CD4-positive, alpha-beta T cell (primary cell): Measurements from ENCODE around the gene POLE3. TPM values are rescaled to one million over a fixed set of nuclear protein-coding genes. Genes with fewer than 3 reads are reported as not detected.

Experiments used
- ATAC-seq: fragments of 200-7000 bp; cut with Tn5 transposase; one replicate; pipeline ENCODE4 v1.10.0; 2022; ENCODE audit warnings: mild to moderate bottlenecking; ENCODE audit not compliant: poor library complexity
- CTCF ChIA-PET: fragments of 350-600 bp; sonication (Branson Sonifier 250); formaldehyde crosslinking; loops from one replicate; lab custom pipeline; 2021; ENCODE audit warnings: antibody characterized with exemption, inconsistent platforms; lab: Charles Lee
- POLR2A ChIA-PET: fragments of 350-600 bp; sonication (Branson Sonifier 250); formaldehyde crosslinking; loops from one replicate; lab custom pipeline; 2021; ENCODE audit warnings: antibody characterized with exemption, inconsistent platforms; lab: Charles Lee
- DNase-seq, 14 experiments: peaks; one replicate each; pipeline ENCODE4 v3.0.0-alpha.2; 2013 to 2020; ENCODE audit warnings: mixed read lengths in 2 of 14
- H3K27ac ChIP-seq, 2 donors: one replicate each; pipeline versions ENCODE4 v1.5.1 to v1.7.0; 2013; ENCODE audit warnings: low read length in 2 of 2, low read depth in 1 of 2, mild to moderate bottlenecking in 1 of 2
- H3K27me3 ChIP-seq, 2 experiments: 1 replicate in 1 of 2; 2 replicates in 1 of 2; pipeline versions ENCODE4 v1.6.1 to v1.7.0; 2013; ENCODE audit warnings: low read length in 2 of 2, control low read depth in 1 of 2, mild to moderate bottlenecking in 1 of 2, moderate library complexity in 1 of 2; ENCODE audit not compliant: insufficient read depth in 2 of 2, control insufficient read depth in 1 of 2
- H3K36me3 ChIP-seq: one replicate; pipeline ENCODE4 v1.6.1; 2013; ENCODE audit warnings: low read length, control low read depth; ENCODE audit not compliant: insufficient read depth
- H3K4me1 ChIP-seq: one replicate; pipeline ENCODE4 v1.6.1; 2013; ENCODE audit warnings: low read length, control low read depth; ENCODE audit not compliant: insufficient read depth
- H3K4me3 ChIP-seq: one replicate; pipeline ENCODE4 v1.5.1; 2013; ENCODE audit warnings: mild to moderate bottlenecking, low read length, moderate library complexity
- H3K9me3 ChIP-seq, 2 experiments: 1 replicate in 1 of 2; 2 replicates in 1 of 2; pipeline versions ENCODE4 v1.6.1 to v1.7.0; 2013; ENCODE audit warnings: low read length in 2 of 2, mild to moderate bottlenecking in 2 of 2, control low read depth in 1 of 2, moderate library complexity in 1 of 2; ENCODE audit not compliant: control insufficient read depth in 1 of 2, insufficient read depth in 1 of 2
- H3K27ac Mint-ChIP-seq: one replicate; pipeline ENCODE4 v1.8.0; 2020; ENCODE audit warnings: mixed read lengths
- H3K27me3 Mint-ChIP-seq: one replicate; pipeline ENCODE4 v1.8.0; 2021; ENCODE audit warnings: mixed read lengths
- H3K36me3 Mint-ChIP-seq: one replicate; pipeline ENCODE4 v1.8.0; 2021; ENCODE audit warnings: low read depth, mixed read lengths
- H3K4me1 Mint-ChIP-seq: one replicate; pipeline ENCODE4 v1.8.0; 2021; ENCODE audit warnings: low read depth, mixed read lengths
- H3K4me3 Mint-ChIP-seq: one replicate; pipeline ENCODE4 v1.8.0; 2020; ENCODE audit warnings: mild to moderate bottlenecking, mixed read lengths
- H3K9me3 Mint-ChIP-seq: one replicate; pipeline ENCODE4 v1.8.0; 2020; ENCODE audit warnings: mixed read lengths
- CTCF ChIP-seq: fragments of 200-600 bp; IDR thresholded peaks from one replicate; pipeline ENCODE4 v1.8.0; 2022; ENCODE audit warnings: antibody characterized with exemption, mild to moderate bottlenecking
- intact Hi-C, 2 experiments: fragments of 100-400 bp; cut with DNase I in 1 of 2; cut with micrococcal nuclease in 1 of 2; formaldehyde crosslinking; loops; one replicate each; pipeline versions ENCODE4 v1.15.1 to v1.9.0; 2023 to 2025; cut with DNase I, micrococcal nuclease
- total RNA-seq, 174 experiments: library from RNA in 2 of 174; stranded (reverse) in 2 of 174; gene quantifications; one replicate each; pipeline ENCODE4 v1.2.3 and lab custom pipeline; 2021 to 2026

POLE3 gene
- total RNA-seq, 2 experiments from 2014 or later = 63.6 to 64.9 TPM

GRCh38 chr9:113373676-113374392, 36.6 kb downstream of the POLE3 start:
- ChIA-PET POLR2A (interaction anchor here (1.1 to 1.5 kb wide), 2 partner anchors 28 to 36 kb away, joined by 3 to 4 read pairs; partner anchors contain the start of genes C9orf43 and POLE3), CTCF (no interaction called here)
- no peak for ATAC-seq
- Mint-ChIP-seq H3K4me1 (peaks cover 21% of the 10 kb centered on the region), H3K4me3 (peak overlapping the region; percentile 76), H3K27me3 (no peaks in the 10 kb centered on the region), H3K9me3 (no peaks in the 10 kb centered on the region), H3K27ac (no peak overlapping the region), H3K36me3 (peaks cover 23% of the 10 kb centered on the region)
- Histone ChIP-seq H3K27ac (no peak overlapping the region), H3K27me3 (no peaks in the 10 kb centered on the region), H3K4me3 (no peak overlapping the region), H3K9me3 (no peaks in the 10 kb centered on the region), H3K4me1 (peaks cover 23% of the 10 kb centered on the region), H3K36me3 (peaks cover 27% of the 10 kb centered on the region)
- no peak for TF ChIP-seq CTCF
- no peak for DNase-seq
- intact Hi-C loops = no loop called here

GRCh38 chr9:113373256-113373655, 37.2 kb downstream of the POLE3 start:
- no peaks in the 10 kb centered on the region for H3K9me3 Mint-ChIP-seq
- H3K27ac ChIP-seq = no peak overlapping the region
- ChIA-PET CTCF (no interaction called here), POLR2A (no interaction called here)
- H3K4me1 Mint-ChIP-seq = peaks cover 21% of the 10 kb centered on the region
- H3K4me3 Mint-ChIP-seq = peak overlapping the region; percentile 14
- H3K4me1 ChIP-seq = peaks cover 23% of the 10 kb centered on the region
- intact Hi-C loops = no loop called here
- no peak overlapping the region for H3K4me3 ChIP-seq
- no peak overlapping the region for H3K27ac Mint-ChIP-seq
- H3K36me3 ChIP-seq = peaks cover 27% of the 10 kb centered on the region
- H3K9me3 ChIP-seq = no peaks in the 10 kb centered on the region
- ATAC-seq (no peak), DNase-seq (no peak)
- peaks cover 23% of the 10 kb centered on the region for H3K36me3 Mint-ChIP-seq
- TF ChIP-seq CTCF = no peak
- no peaks in the 10 kb centered on the region for H3K27me3 Mint-ChIP-seq
- no peaks in the 10 kb centered on the region for H3K27me3 ChIP-seq

GRCh38 chr9:113372059-113372458, 38.4 kb downstream of the POLE3 start:
- intact Hi-C loops = no loop called here
- CTCF ChIA-PET = no interaction called here
- Histone ChIP-seq H3K27me3 (no peaks in the 10 kb centered on the region), H3K4me3 (no peak overlapping the region), H3K4me1 (peaks cover 18% of the 10 kb centered on the region), H3K36me3 (peaks cover 27% of the 10 kb centered on the region), H3K27ac (no peak overlapping the region), H3K9me3 (no peaks in the 10 kb centered on the region)
- H3K9me3 Mint-ChIP-seq = no peaks in the 10 kb centered on the region
- H3K27me3 Mint-ChIP-seq = no peaks in the 10 kb centered on the region
- peaks cover 19% of the 10 kb centered on the region for H3K4me1 Mint-ChIP-seq
- H3K4me3 Mint-ChIP-seq = no peak overlapping the region
- POLR2A ChIA-PET = no interaction called here
- TF ChIP-seq CTCF = no peak
- peak overlapping the region; percentile 12 for H3K27ac Mint-ChIP-seq
- DNase-seq (no peak), ATAC-seq (no peak)
- peaks cover 23% of the 10 kb centered on the region for H3K36me3 Mint-ChIP-seq
